Endothelial cell (in vitro differentiated cells): ENCODE data around the gene KRTAP2-1. TPM values are rescaled to one million over a fixed set of nuclear protein-coding genes. Genes with fewer than 3 reads are reported as not detected.
"Not testable (repeated sequence)": the region's sequence is repeated elsewhere in the genome, so short reads cannot be mapped to it uniquely, and the experiment has no call there.

Source experiments
- DNase-seq: peaks from one replicate; pipeline ENCODE4 v3.0.0; 2021; ENCODE audit warnings: low spot score
- H3K27ac Mint-ChIP-seq: one replicate; pipeline ENCODE4 v1.8.0; 2021; ENCODE audit warnings: mixed read lengths, inconsistent platforms; ENCODE audit not compliant: unreplicated experiment
- H3K27me3 Mint-ChIP-seq: one replicate; pipeline ENCODE4 v1.8.0; 2021; ENCODE audit warnings: mild to moderate bottlenecking, moderate library complexity, mixed read lengths, inconsistent platforms; ENCODE audit not compliant: unreplicated experiment
- H3K36me3 Mint-ChIP-seq: one replicate; pipeline ENCODE4 v1.8.0; 2021; ENCODE audit warnings: mild to moderate bottlenecking, low read depth, mixed read lengths, inconsistent platforms; ENCODE audit not compliant: unreplicated experiment
- H3K4me1 Mint-ChIP-seq: one replicate; pipeline ENCODE4 v1.8.0; 2021; ENCODE audit warnings: mild to moderate bottlenecking, mixed read lengths, inconsistent platforms; ENCODE audit not compliant: unreplicated experiment
- H3K4me3 Mint-ChIP-seq: one replicate; pipeline ENCODE4 v1.8.0; 2021; ENCODE audit warnings: mild to moderate bottlenecking, mixed read lengths, inconsistent platforms; ENCODE audit not compliant: unreplicated experiment
- H3K9me3 Mint-ChIP-seq: one replicate; pipeline ENCODE4 v1.8.0; 2021; ENCODE audit warnings: mixed read lengths, inconsistent platforms; ENCODE audit not compliant: unreplicated experiment
- total RNA-seq: library from RNA; stranded (reverse); fragmentation: NEBNext Ultra II Directional; extraction: Animal tissue kit (Norgen Biotek cat#: 25700); gene quantifications from one replicate; pipeline ENCODE4 v1.2.1, GENCODE V29; 2021; ENCODE audit not compliant: unreplicated experiment
- TF ChIP-seq, protein P1 (sequence below): fragments of 200-600 bp; sonication (generic); IDR thresholded peaks from one replicate; pipeline ENCODE4 v1.5.0; 2021; ENCODE audit warnings: antibody characterized with exemption; ENCODE audit not compliant: unreplicated experiment

KRTAP2-1 gene
- total RNA-seq, 1 donor from 2014 or later = not detected

GRCh38 chr17:41065829-41066624 is 18.9 kb upstream of the KRTAP2-1 start, which contains the start of gene KRTAP2-4:
KRTAP2-4 (minus strand) TSS chr17:41065879; CDS start chr17:41065845, 34 bp downstream.
- Mint-ChIP-seq H3K4me1 (no peaks in the 10 kb centered on the region), H3K27ac (no peak within 1 kb of the TSS), H3K36me3 (no peaks in the 10 kb centered on the region), H3K4me3 (no peak within 1 kb of the TSS), H3K27me3 (peaks cover 1% of the 10 kb centered on the region), H3K9me3 (no peaks in the 10 kb centered on the region)
- TF ChIP-seq, protein P1, sequence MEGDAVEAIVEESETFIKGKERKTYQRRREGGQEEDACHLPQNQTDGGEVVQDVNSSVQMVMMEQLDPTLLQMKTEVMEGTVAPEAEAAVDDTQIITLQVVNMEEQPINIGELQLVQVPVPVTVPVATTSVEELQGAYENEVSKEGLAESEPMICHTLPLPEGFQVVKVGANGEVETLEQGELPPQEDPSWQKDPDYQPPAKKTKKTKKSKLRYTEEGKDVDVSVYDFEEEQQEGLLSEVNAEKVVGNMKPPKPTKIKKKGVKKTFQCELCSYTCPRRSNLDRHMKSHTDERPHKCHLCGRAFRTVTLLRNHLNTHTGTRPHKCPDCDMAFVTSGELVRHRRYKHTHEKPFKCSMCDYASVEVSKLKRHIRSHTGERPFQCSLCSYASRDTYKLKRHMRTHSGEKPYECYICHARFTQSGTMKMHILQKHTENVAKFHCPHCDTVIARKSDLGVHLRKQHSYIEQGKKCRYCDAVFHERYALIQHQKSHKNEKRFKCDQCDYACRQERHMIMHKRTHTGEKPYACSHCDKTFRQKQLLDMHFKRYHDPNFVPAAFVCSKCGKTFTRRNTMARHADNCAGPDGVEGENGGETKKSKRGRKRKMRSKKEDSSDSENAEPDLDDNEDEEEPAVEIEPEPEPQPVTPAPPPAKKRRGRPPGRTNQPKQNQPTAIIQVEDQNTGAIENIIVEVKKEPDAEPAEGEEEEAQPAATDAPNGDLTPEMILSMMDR = no peak
- DNase-seq = no peak

DNA sequence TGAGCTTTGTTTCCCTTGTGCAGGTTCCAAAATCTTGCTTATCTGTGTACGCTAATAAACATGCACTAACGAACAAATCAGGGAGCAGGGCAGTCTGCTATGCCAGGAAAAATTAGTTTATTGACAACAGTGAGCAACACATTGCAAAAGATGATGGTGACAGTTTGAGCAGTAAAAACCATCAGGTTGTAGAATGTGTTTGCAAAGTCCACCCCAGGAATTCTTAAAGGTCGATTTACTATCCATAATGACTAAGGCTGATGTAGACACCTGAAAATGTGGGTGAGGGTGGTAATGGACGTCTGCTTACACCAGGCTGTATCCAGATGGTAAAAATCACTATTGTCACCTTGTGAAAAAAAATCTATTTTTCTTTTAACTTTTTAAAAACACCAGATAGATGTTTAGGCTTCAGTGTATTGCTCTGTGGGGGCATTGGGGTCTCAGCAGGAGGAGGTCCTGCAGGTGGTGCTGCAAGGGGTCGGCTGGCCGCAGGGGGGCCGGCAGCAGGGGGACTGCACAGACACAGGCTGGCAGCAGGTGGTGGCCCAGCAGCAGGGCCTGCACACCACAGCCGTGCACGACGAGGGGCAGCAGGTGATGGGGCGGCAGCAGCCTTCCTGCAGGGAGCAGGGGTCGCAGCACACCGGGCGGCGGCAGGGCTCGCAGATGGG is 18.0 kb upstream of the KRTAP2-1 start:
- H3K9me3 Mint-ChIP-seq, H3K27me3 Mint-ChIP-seq, H3K36me3 Mint-ChIP-seq, H3K27ac Mint-ChIP-seq, H3K4me1 Mint-ChIP-seq, H3K4me3 Mint-ChIP-seq, DNase-seq: not testable (repeated sequence)

GRCh38 chr17:41064301-41064700 is 17.2 kb upstream of the KRTAP2-1 start:
- no peak for DNase-seq
- TF ChIP-seq, protein P1 = no peak
- no peak overlapping the region for H3K27ac Mint-ChIP-seq
- no peak overlapping the region for H3K4me3 Mint-ChIP-seq
- H3K36me3 Mint-ChIP-seq = no peaks in the 10 kb centered on the region
- H3K27me3 Mint-ChIP-seq = peaks cover 1% of the 10 kb centered on the region
- H3K9me3 Mint-ChIP-seq = no peaks in the 10 kb centered on the region
- no peaks in the 10 kb centered on the region for H3K4me1 Mint-ChIP-seq

GRCh38 chr17:41063449-41063848 is 16.3 kb upstream of the KRTAP2-1 start:
- TF ChIP-seq, protein P1 = no peak
- no peak overlapping the region for H3K4me3 Mint-ChIP-seq
- H3K27ac Mint-ChIP-seq = no peak overlapping the region
- peaks cover 1% of the 10 kb centered on the region for H3K27me3 Mint-ChIP-seq
- no peaks in the 10 kb centered on the region for H3K36me3 Mint-ChIP-seq
- H3K9me3 Mint-ChIP-seq = no peaks in the 10 kb centered on the region
- H3K4me1 Mint-ChIP-seq = no peaks in the 10 kb centered on the region
- no peak for DNase-seq

- H3K4me3 Mint-ChIP-seq = no peak overlapping the region
- DNase-seq = no peak
- no peaks in the 10 kb centered on the region for H3K4me1 Mint-ChIP-seq
- peaks cover 1% of the 10 kb centered on the region for H3K27me3 Mint-ChIP-seq
- no peaks in the 10 kb centered on the region for H3K36me3 Mint-ChIP-seq
- H3K9me3 Mint-ChIP-seq = no peaks in the 10 kb centered on the region
- TF ChIP-seq, protein P1 = no peak
- H3K27ac Mint-ChIP-seq = no peak overlapping the region
Observed at GRCh38 chr17:41061964-41062363, 14.8 kb upstream of the KRTAP2-1 start.
